Measurements from ENCODE around the gene KRTAP10-12.

- TF ChIP-seq CTCF (IDR thresholded peaks at IDR 0.05) (no peak), TCF7L2 (IDR thresholded peaks at IDR 0.05; ENCODE audit: low read depth, low read length) (no peak)
These were observed 37.2 kb downstream of the KRTAP10-12 start for GRCh38 chr21:44734026-44734745.

Measured in Panc1 (cell line).